ENCODE measurements around the gene HTRA1.

The HTRA1 gene

GRCh38 chr10:122560279-122560804 is 99.0 kb downstream of the HTRA1 start, which contains the start of gene DMBT1:
Gene DMBT1 (plus strand): TSS chr10:122560754. CDS start chr10:122560771, 17 bp downstream.
- CTCF ChIA-PET: no interaction called here
- H3K9me3 ChIP-seq (ENCODE audit: control extremely low read depth in 1 of 5, control insufficient read depth in 4 of 5, insufficient read depth in 2 of 5, low read depth in 1 of 5, low read length in 4 of 5): peaks cover 0 to 4% (median 0%) of the 10 kb centered on the region in 5 experiments
- H3K27ac ChIP-seq (ENCODE audit: insufficient read depth in 1 of 2, low read depth in 1 of 2, low read length in 2 of 2, poor library complexity in 1 of 2, severe bottlenecking in 2 of 2): no peak within 1 kb of the TSS
- H3K4me3 ChIP-seq (ENCODE audit: control insufficient read depth in 1 of 7, extremely low read depth in 1 of 7, insufficient read depth in 4 of 7, low read depth in 2 of 7, low read length in 6 of 7): no peak within 1 kb of the TSS
- H3K27me3 ChIP-seq (replicated peaks in 2 of 5; ENCODE audit: control insufficient read depth in 4 of 5, insufficient read depth in 5 of 5, low read length in 4 of 5): peaks cover 5 to 81% (median 16%) of the 10 kb centered on the region in 5 experiments
- DNase-seq: no peak
- no peaks in the 10 kb centered on the region for H3K36me3 ChIP-seq (ENCODE audit: control insufficient read depth in 4 of 4, insufficient read depth in 4 of 4, low read length in 3 of 4)
- POLR2A ChIA-PET: no interaction called here
- 0% methylated on average over 1 of the region's 4 CpGs for WGBS (ENCODE audit: insufficient coverage)
- peaks cover 0 to 16% (median 2%) of the 10 kb centered on the region in 4 experiments for H3K4me1 ChIP-seq (ENCODE audit: control extremely low read depth in 1 of 4, control insufficient read depth in 4 of 4, insufficient read depth in 4 of 4, low read length in 3 of 4)

DNA sequence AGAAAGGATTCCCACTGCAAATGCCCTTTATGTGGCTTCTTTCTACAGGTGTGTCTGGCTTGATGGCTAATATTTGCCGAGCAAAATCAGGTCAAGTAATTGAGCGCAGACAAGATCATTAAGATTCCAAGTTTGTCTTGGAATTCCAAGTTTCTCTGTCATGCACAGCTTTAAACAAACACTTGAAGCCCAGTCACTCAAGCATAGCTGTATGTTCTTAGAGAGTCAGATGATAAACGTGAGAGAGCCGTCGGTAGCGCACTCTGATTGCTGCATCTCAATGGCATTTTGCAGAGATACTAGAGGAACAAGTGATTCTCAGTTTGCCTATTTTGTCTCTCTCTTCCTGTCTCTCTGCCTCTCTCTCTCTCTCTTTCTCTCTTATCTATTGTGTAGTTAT is 99.9 kb downstream of the HTRA1 start:
- H3K27ac ChIP-seq (ENCODE audit: insufficient read depth in 1 of 2, low read depth in 1 of 2, low read length in 2 of 2, poor library complexity in 1 of 2, severe bottlenecking in 2 of 2): no peak overlapping the region
- H3K36me3 ChIP-seq (ENCODE audit: control insufficient read depth in 4 of 4, insufficient read depth in 4 of 4, low read length in 3 of 4): no peaks in the 10 kb centered on the region
- 78% methylated on average over 6 of the region's 6 CpGs for WGBS (ENCODE audit: insufficient coverage)
- H3K4me3 ChIP-seq (ENCODE audit: control insufficient read depth in 1 of 7, extremely low read depth in 1 of 7, insufficient read depth in 4 of 7, low read depth in 2 of 7, low read length in 6 of 7): no peak overlapping the region
- POLR2A ChIA-PET: no interaction called here
- CTCF ChIA-PET: interaction anchor here (6.1 kb wide), 1 partner anchor 37 kb away, joined by 42 read pairs; no protein-coding TSS in a partner anchor
- H3K9me3 ChIP-seq (ENCODE audit: control extremely low read depth in 1 of 5, control insufficient read depth in 4 of 5, insufficient read depth in 2 of 5, low read depth in 1 of 5, low read length in 4 of 5): peaks cover 0 to 4% (median 0%) of the 10 kb centered on the region in 5 experiments
- H3K4me1 ChIP-seq (ENCODE audit: control extremely low read depth in 1 of 4, control insufficient read depth in 4 of 4, insufficient read depth in 4 of 4, low read length in 3 of 4): peaks cover 0 to 16% (median 2%) of the 10 kb centered on the region in 4 experiments
- peaks cover 5 to 75% (median 14%) of the 10 kb centered on the region in 5 experiments for H3K27me3 ChIP-seq (replicated peaks in 2 of 5; ENCODE audit: control insufficient read depth in 4 of 5, insufficient read depth in 5 of 5, low read length in 4 of 5)
- no peak for DNase-seq

GRCh38 chr10:122561792-122562191 is 100.4 kb downstream of the HTRA1 start:
- Histone ChIP-seq H3K4me3 (ENCODE audit: control insufficient read depth in 1 of 7, extremely low read depth in 1 of 7, insufficient read depth in 4 of 7, low read depth in 2 of 7, low read length in 6 of 7) (no peak overlapping the region), H3K36me3 (ENCODE audit: control insufficient read depth in 4 of 4, insufficient read depth in 4 of 4, low read length in 3 of 4) (no peaks in the 10 kb centered on the region), H3K9me3 (ENCODE audit: control extremely low read depth in 1 of 5, control insufficient read depth in 4 of 5, insufficient read depth in 2 of 5, low read depth in 1 of 5, low read length in 4 of 5) (peaks cover 0 to 4% (median 0%) of the 10 kb centered on the region in 5 experiments), H3K27me3 (replicated peaks in 2 of 5; ENCODE audit: control insufficient read depth in 4 of 5, insufficient read depth in 5 of 5, low read length in 4 of 5) (peaks cover 5 to 70% (median 14%) of the 10 kb centered on the region in 5 experiments), H3K27ac (ENCODE audit: insufficient read depth in 1 of 2, low read depth in 1 of 2, low read length in 2 of 2, poor library complexity in 1 of 2, severe bottlenecking in 2 of 2) (no peak overlapping the region), H3K4me1 (ENCODE audit: control extremely low read depth in 1 of 4, control insufficient read depth in 4 of 4, insufficient read depth in 4 of 4, low read length in 3 of 4) (peaks cover 0 to 16% (median 2%) of the 10 kb centered on the region in 4 experiments)
- CTCF ChIA-PET: interaction anchor here (6.1 kb wide), 1 partner anchor 38 kb away, joined by 42 read pairs; no protein-coding TSS in a partner anchor
- POLR2A ChIA-PET: no interaction called here
- DNase-seq: no peak
